Ureter (tissue), 1 donor: ENCODE data around the gene RASAL2. TPM values are rescaled to one million over a fixed set of nuclear protein-coding genes. Genes with fewer than 3 reads are reported as not detected.

ENCODE experiments used
- DNase-seq: peaks from one replicate; pipeline ENCODE4 v3.0.0-alpha.2; 2020; ENCODE audit warnings: low spot score
- total RNA-seq: library from RNA; stranded (reverse); gene quantifications from one replicate; pipeline ENCODE4 v1.2.4, GENCODE V29; 2023
- donor health status: DM: yes; HTN: yes; CAD: no.

Gene RASAL2
- total RNA-seq, 1 donor from 2014 or later: 26.0 TPM

DNA sequence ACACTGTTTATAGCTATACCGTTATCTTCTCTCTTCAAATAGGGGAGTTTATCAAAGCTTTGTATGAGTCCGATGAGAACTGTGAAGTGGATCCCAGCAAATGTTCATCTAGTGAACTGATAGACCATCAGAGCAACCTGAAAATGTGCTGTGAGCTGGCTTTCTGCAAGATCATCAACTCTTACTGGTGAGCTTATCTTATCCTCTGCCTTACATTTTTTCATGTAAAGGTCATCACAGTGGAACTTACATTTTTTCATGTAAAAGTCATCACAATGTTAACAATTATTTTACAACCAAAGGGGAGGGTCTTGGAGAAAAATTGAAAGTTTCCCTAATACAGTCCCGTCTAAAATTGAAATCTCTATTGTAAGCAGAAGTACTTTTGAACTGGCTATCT is 357.6 kb downstream of the RASAL2 start:
- DNase-seq: no peak

DNA sequence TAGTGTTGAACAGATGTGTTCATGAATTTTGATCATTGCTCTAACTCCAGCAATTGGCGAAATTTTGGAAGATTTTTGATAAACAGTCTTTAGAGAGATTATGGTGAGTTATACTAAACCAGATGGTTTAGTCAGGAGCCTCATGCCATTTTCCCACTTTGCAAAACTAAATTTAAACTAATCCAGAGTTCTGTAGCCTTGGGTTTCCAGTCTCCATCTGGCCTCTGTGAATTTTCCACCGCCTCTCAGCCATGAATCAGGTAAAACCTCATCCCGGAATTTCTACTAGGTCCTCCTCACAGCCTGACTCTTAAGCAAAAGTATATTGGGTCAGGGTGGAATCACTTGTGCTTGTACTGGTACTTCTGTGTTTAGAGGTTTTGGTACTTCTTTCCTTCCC is 358.1 kb downstream of the RASAL2 start:
- no peak for DNase-seq

GRCh38 chr1:178456472-178456871 is 362.6 kb downstream of the RASAL2 start:
- DNase-seq: no peak

DNA sequence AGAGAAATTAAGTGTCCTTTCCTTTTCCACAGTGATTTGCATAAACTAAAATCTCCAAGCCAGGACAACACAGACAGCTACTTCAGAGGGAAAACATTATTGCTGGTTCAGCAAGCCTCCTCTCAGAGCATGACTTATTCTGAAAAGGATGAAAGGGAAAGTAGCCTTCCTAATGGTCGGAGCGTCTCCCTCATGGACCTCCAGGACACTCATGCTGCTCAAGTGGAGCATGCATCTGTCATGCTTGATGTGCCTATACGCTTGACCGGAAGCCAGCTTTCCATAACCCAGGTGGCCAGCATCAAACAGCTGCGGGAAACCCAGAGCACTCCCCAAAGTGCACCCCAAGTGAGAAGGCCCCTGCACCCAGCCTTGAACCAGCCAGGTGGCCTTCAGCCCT is 363.7 kb downstream of the RASAL2 start:
- no peak for DNase-seq

DNA sequence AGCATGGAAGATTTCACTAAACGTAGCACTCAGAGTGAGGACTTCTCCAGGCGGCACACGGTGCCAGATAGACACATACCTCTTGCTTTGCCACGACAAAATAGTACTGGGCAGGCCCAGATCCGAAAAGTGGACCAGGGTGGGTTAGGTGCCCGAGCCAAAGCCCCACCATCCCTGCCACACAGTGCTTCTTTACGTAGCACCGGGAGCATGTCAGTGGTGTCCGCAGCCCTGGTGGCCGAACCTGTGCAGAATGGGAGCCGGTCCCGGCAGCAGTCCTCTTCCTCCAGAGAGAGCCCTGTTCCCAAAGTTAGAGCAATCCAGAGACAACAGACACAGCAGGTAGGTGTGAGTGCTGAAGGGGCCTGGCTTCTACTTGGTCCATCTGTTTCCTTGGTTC is 364.3 kb downstream of the RASAL2 start:
- DNase-seq: no peak

DNA sequence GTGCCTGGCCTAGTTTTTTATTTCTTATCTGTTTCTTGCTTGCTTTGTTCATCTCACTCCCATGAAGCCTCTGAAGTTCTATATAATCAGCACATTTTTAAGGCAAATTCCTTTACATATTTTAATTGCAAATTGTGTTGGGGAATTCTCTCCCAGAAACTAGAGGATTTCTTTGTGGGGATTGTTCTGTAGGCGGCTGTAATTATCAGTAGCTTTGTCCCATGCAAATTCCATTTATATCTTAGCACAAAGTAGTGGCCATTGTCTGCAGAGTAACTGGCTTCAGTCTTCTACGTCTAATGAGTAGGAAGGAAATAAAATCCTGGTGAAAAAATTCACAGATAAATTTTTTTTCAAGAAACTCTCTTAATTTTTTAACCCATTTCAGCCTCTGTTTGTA is 367.2 kb downstream of the RASAL2 start:
- no peak for DNase-seq

DNA sequence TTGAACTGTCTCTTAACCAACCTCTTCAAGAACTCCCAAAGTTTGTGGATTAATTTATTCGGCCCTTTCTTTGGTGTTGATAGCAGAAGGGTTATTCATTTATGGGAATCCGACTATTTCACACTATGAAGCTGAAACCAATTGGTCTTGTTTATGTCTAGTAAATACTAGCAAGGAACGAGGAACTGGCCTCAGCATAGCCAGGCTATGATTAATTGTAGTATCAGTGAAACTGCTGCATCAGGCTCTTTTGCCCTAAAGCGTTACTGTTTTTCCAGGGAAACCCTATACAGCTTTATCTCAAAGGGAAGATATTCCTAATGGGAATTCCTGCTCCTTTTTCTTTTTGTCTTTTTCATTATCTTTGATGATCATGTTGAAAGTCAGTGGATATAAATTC is 367.8 kb downstream of the RASAL2 start:
- no peak for DNase-seq

DNA sequence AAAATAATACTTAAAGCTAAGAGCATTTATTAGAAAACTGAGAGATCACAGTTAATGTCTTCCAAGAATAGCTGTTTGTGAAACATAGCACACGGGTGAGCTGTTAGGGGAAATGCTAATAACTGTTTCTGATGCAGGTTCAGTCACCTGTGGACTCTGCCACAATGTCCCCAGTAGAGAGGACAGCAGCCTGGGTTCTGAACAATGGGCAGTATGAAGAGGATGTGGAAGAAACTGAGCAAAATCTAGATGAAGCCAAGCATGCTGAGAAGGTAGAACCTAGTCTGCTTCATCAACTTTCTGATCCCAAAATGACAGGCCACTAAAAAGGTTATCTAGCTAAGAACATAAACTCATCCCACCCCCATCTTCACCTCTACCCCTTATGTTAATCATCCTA is 370.2 kb downstream of the RASAL2 start:
- no peak for DNase-seq

DNA sequence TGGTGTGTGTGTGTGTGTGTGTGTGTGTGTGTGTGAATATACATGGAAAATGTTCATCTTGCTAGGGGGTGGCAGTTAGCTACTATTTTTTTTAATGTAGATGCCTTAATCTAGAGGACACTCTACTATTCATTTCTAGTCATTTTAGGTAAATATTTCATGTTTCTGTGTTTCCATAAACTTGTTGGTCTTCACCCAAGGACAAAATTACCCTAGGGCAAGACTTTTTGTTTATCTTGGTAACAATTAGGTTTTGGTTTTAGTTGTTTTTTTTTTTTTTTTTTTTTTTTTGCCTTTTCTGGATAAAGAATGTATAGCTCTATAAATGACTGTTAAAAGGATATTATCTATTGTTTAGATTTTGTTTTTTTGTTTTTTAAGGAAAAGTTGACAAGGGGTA is 370.7 kb downstream of the RASAL2 start:
- no peak for DNase-seq

DNA sequence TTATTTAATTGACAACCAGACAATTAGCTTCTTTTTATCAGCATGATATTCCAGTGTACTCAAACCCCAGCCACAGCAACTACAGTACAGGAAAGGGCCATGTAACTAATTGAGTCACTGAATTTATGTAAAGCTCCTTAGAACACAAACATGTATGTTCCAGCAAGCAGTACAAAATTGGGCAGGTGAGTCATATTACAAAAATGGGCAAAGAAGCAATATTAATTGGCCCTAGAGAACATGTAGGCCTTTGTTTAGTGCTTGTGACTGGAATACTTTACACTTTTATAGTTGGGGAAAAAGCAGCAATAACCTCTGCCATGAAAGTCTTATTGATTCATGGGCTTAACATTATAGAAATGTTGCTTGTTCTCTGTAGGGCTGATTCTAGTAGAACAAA is 371.1 kb downstream of the RASAL2 start:
- DNase-seq: no peak

DNA sequence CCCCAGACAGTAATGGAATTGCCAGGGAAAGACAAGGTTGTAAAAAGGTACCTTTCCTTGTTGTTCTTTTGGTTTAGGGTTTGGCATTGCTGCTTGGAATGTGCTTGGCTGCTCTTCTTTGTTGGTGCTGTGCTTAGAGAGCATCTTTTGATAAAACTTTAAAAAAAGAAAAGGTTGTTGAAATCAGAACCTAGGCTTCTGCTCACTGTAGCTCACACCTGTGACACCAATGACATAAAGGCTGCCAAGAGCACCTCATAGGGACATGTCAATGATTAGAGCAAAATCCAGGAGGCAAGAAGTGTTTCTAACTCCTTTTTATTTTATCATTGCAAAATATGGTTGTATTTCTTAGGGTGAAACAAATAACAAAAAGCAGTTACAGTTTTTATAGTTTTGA is 373.9 kb downstream of the RASAL2 start:
- DNase-seq: no peak

DNA sequence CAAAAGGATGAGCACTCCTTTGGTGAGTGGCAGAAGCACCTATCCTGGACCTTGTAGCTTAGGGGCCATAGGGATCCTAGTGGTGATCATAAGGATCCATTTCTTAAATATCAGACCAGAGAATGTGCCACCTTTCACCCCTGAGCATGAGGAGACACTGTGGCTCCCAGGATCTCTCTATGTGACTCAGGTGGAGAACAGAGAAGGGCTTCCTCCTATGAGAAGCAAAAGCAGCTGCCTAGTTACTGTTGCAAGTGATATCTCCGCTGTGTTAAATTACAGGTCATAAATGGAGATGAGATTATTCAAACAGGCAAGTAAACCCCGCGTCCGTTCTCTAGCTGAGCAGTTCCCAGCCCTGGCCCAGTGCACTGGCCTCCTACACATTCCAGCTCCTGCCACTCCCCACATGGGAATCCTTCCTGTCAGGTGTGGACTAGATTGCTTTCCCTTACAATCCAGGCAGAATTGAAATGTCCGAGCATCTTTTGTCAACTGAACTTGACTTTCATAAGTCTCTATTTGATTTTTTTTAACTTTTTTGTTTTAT is 376.6 kb downstream of the RASAL2 start:
- no peak for DNase-seq

GRCh38 chr1:178472531-178472930 is 378.6 kb downstream of the RASAL2 start:
- DNase-seq: no peak

GRCh38 chr1:178477373-178477772 is 383.5 kb downstream of the RASAL2 start:
- no peak for DNase-seq

- DNase-seq: no peak
These were observed 383.9 kb downstream of the RASAL2 start for GRCh38 chr1:178477841-178478240.

GRCh38 chr1:178483251-178483957 is 389.5 kb downstream of the RASAL2 start:
- no peak for DNase-seq

DNA sequence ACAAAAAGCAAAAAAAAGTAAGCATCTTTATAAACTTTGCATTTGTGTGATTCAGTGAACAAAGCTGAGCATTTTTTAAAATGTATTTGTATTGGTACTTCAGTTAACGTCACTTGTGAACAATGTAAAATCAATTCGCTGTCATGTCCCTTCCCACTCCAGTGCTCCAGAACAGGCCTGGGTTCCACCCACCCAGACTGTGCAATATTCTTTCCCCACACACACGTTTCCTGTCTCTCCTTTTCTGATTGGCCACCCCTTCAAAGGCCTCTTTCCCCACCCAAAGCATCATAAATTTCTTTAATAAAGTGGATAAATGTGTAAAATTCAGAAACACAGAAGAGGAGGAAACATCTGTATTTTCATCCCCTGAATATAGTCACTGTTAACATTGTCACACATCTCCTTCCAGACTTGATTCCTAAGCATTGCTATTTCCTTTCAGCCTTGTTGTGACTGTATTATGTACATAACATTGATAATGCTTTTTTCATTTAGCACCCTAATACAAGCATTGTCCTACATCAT is 390.9 kb downstream of the RASAL2 start:
- no peak for DNase-seq

DNA sequence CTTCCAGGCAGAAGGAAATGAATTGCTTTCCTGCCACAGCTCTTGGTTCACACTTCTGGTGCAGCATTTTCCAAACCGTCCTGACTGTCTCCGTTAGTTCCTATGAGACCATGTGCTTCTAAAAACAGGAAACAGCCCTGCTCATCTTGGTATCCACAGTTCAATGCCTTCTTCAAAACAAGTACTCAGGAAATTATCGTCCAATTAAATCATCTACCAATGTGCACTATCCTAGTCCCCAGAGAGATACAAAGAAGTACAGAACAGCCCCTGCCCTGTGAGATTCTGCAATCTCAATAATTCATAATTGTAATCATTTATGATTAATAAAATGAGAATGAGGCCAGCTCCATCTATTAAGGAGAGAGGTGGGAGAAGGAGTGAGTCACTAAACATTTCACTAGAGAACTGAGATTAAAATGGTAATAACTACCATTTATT is 391.7 kb downstream of the RASAL2 start:
- no peak for DNase-seq

DNA sequence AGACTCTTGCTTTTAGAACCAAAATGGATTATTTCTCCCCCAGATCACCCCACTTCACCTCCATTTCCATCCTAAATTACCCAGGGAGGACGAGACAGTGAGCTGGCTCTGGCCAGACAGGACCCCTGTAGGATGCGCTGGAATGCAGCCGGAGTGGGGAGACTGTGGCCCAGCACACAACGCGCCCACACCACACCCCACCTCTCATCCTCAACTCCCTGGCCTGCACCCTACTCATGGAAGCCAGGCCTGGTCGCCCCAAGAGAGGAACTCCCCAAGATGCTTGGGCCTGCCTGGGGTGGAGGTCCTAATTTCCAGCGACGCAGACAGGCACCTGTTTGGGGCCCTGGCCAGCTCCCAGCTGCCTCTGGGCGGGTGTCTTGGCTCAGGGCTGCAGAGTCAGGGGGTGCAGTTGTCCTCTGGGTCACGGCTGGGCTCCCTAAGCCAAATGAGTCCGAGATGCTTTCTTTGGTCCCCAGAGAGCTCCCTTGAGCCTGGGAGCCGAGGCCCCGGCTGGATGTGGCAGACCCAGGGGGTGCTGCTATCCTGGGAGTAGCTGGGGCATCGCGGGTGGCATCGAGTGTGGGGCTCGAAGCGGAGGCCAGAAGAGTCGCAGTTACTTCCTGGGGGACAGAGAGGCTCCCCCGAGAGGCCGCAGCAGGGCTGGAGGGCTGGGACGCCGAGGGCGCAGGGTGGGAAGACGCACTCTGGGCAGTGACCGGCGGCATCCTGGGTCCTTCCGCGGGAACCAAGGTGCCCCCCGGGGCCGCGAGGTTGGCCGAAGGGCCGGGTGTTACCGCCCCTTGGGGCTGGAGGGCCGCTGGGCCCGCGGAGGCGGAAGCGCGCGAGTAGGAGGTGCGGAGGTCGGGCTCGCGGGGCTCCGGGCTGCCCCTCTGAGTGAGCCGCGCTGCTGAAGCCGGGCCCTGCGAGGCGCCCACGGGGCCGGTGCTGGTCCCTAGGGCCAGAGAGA is 392.5 kb downstream of the RASAL2 start:
- no peak for DNase-seq

DNA sequence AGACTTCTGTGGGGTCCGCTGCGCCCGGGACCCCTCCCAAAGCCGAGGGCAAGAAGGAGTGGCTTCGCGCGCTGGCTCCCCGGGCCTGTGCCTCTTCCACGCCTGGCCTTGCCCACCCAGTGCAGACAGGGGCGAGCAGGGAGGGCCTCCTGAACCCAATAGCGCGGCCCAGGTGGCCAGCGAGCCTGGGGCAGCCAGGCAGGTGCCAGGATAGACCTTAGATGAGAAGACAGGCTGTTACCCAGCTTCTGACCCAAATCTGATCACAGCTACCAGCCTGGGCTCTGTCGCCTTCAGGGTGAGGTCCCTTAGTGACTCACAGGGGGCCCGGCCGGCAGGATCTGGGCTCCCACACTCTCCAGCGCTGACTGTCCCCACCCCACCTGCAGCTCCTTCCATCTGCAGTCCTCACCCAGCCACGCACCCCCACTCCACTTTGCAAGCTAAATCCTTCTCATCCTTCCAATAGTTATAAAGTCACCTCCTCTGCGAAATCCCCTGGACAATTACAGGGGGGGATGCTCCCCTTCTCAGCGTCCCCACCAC is 393.2 kb downstream of the RASAL2 start:
- no peak for DNase-seq

DNA sequence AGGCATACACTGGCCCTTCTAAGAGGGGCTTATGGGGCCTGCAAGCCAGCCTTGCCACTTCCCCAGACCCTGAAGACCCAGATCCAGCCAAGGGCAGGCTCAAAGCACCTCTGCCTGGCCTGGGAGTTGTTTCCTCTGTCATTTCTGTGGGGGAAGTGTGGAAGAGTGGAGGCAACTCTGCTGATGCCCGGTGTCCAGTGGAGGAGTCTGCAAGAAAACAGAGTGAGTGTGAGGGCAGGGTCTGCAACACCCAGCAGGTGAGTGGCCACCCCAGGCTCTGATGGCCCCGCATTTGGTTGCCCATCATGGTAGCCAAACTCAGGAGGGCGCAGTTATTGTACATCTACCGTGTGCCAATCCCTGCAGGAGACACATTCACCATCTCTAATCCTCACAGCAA is 394.5 kb downstream of the RASAL2 start:
- no peak for DNase-seq

GRCh38 chr1:178489399-178489798 is 395.5 kb downstream of the RASAL2 start:
- DNase-seq: peak; percentile 26
